Stomach (tissue), 4 donors: ENCODE results near the gene UNC5A.

ENCODE experiments used
- CTCF ChIP-seq, 7 experiments: fragments of 450-650 bp in 4 of 7; fragments of 200-600 bp in 3 of 7; sonication (generic) in 3 of 7; IDR thresholded peaks; one replicate each; pipeline ENCODE4 v1.5.1; 2016 to 2019; ENCODE audit warnings: antibody characterized with exemption in 7 of 7, control low read depth in 2 of 7, mild to moderate bottlenecking in 1 of 7
- POLR2A ChIP-seq, 4 donors: fragments of 450-650 bp; IDR thresholded peaks; one replicate each; pipeline ENCODE4 v1.6.1; 2016; ENCODE audit warnings: antibody characterized with exemption in 4 of 4, control low read depth in 2 of 4, mild to moderate bottlenecking in 1 of 4, moderate library complexity in 1 of 4

GRCh38 chr5:176773408-176774035 is 36.8 kb upstream of the UNC5A start:
- TF ChIP-seq POLR2A (IDR thresholded peaks at IDR 0.05) (no peak), CTCF (IDR thresholded peaks at IDR 0.05) (no peak)
